NAMALWA (cell line): ENCODE data around the gene TPST2.

ENCODE experiments used
- DNase-seq: peaks from one replicate; pipeline ENCODE4 v3.0.0-alpha.2; 2015; ENCODE audit warnings: low spot score

TPST2 gene

GRCh38 chr22:26580240-26580962 is 9.5 kb downstream of the TPST2 start:
- no peak for DNase-seq

- peak; percentile 76 for DNase-seq
These were observed 10.5 kb downstream of the TPST2 start for GRCh38 chr22:26579331-26579886.

- DNase-seq, result no peak
These were observed 12.9 kb downstream of the TPST2 start for GRCh38 chr22:26577081-26577480.

DNA sequence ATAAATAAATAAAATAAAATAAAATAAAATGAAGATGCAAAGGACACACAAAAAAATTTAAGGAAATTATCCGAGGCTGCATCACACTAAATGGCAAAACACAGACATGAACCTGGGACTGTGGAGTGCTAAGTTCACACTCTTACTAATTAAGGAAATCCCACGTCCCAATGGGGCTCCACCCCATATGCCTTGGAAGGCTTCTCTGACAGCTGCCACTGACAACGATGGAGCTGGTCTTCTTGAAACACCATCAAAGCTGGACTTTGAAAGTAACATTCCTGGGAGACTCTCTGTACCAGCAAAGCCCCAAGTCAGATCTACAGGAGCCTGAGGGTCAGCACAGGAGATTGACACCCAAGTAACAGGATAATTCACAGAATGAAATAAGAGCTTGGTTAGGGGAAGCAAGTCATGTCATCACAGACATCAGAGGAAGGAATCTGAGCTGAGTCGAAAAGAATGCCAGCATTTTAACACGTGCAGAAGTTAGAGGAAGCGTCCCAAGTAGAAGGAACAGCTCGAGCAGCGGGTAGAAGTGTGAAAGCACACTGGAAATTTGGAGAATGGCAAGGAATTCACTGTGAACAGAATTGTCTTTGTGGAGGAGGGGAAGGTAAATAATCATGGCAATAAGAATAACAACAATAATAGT is 13.8 kb downstream of the TPST2 start:
- no peak for DNase-seq

GRCh38 chr22:26574001-26574723 is 15.8 kb downstream of the TPST2 start:
- DNase-seq, result no peak

DNA sequence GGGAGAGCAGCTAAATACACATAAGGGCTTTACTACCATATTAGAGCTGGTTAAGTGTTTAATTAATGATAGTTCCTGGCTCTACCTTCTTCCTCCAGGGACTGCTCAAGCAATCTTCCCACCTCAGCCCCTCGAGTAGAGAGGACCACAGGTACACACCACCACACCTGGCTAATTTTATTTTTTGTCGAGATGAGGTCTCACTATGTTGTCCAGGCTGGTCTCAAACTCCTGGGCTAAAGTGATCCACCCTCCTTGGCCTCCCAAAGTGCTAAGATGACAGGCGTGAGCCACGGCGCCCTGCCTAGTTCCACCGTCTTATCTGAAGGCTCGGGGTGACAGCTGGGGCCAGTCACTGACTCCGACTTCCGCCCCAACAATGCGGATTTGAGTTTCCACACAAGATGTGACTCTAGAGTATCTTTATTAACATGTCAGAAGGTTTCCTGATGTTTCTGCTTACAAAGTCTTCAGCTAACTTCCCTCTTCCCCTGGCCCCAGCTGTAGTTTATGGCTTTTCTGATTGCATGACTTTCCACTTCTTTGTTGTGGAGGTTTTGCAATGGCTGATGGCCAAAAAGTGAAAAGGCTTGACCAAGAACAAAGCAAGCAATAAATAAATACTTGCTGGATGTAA is 16.8 kb downstream of the TPST2 start:
- no peak for DNase-seq

GRCh38 chr22:26570864-26571525 is 18.9 kb downstream of the TPST2 start:
- no peak for DNase-seq

- DNase-seq, result no peak
These were observed 19.8 kb downstream of the TPST2 start for GRCh38 chr22:26570115-26570514.

DNA sequence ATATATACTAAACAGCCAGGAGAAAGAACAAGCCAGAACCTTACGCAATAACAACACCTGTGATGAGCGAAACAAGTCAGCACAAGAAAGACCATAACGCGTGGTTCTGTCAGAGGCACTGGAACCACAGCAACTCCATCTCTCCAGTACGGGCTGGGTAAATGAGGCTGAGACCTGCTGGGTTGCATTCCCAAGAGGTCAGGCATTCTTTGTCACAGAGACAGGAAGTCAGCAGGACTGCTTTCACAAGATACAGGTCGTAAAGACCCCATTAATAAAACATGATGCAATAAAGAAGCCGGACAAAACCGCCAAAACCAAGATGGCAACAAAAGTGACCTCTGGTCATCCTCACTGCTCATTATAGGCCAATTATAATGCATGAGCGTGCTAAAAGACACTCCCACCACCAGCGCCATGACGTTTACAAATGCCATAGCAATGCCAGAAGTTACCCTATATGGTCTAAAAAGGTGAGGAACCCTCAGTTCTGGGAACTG is 21.7 kb downstream of the TPST2 start:
- DNase-seq, result no peak

- DNase-seq, result no peak
These were observed 22.3 kb downstream of the TPST2 start for GRCh38 chr22:26567610-26568009.

DNA sequence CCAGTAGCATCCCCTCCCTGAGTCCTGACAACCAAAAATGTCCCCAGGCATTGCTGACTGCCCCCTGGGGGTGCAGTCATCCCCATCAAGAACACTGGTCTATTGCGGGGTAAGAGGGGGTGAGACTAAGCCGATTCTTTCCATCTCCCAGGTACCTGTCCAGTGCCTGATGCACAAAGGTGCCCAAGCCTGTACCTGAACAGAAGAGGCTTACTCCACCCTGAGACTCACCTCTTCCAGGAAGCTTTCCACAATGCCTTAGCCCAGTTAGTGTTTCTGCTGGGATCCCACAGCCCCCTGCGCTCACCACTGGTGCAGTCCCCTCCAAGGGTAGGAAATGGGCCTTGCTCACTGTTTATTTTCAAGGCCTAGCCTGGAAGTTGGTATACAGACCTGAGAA is 22.9 kb downstream of the TPST2 start:
- DNase-seq, result no peak

DNA sequence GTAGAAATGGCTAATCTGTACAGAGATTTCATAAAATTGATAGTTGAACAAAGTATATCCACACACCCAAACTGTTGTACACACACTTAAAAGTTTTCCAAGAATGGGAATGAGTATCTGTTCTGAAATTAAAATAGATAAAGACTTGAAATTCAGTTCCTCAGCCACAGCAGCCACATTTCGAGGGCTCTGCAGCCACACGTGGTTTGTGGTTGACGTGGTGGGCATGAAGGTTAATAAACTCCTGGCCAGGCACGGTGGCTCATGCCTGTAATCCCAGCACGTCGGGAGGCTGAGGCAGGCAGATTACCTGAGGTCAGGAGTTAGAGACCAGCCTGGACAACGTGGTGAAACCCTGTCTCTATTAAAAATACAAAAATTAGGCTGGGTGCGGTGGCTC is 24.0 kb downstream of the TPST2 start:
- DNase-seq, result no peak

DNA sequence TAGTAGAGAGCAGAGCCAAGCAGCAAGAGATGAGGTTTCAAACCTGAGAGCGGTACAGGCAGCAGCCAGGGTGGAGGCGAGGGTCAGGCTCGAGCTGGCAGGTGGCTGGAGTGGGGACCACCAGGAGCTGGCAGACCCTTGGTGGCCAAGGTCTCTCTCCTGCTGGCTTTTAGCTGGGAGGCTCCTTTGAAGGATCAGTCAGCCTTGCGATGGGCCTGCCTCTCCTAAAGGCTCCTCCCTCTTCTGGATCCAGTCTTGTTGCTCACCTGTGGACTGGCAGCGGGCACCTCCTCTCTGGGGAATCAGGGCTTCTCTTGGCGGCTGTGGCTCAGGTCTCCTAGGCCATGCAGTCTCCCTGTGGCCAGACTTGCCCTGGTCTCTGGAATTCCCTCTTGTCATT is 24.8 kb downstream of the TPST2 start:
- no peak for DNase-seq

- no peak for DNase-seq
These were observed 25.3 kb downstream of the TPST2 start for GRCh38 chr22:26564672-26565071.

GRCh38 chr22:26564181-26564580 is 25.8 kb downstream of the TPST2 start:
- no peak for DNase-seq

DNA sequence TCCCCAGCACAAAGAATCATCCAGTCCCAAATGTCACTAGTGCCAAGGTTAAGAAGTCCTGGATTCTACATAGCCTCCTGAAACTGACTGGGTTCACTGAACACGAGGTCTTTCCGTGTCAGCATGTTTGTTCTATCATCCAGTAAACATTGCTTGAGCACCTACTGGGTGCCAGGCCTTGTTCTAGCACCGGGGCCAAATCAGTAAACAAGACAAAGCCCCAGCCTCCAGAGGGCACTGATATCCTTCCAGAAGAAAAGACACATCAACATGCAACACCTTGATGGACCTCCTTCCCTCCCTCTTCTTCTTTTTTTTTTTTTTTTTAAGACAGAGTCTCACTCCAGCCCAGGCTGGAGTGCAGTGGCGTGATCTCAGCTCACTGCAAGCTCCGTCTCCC is 26.9 kb downstream of the TPST2 start:
- DNase-seq, result no peak

- no peak for DNase-seq
These were observed 28.0 kb downstream of the TPST2 start for GRCh38 chr22:26561756-26562417.

- no peak for DNase-seq
These were observed 29.9 kb downstream of the TPST2 start for GRCh38 chr22:26559961-26560575.

- DNase-seq, result no peak
These were observed 31.6 kb downstream of the TPST2 start for GRCh38 chr22:26558248-26558895.

- DNase-seq, result no peak
These were observed 33.0 kb downstream of the TPST2 start for GRCh38 chr22:26556904-26557303.
